HepG2 (cell line): ENCODE results near the gene GRID1. TPM values are rescaled to one million over a fixed set of nuclear protein-coding genes. Genes with fewer than 3 reads are reported as not detected.
"Not testable (repeated sequence)": the region's sequence is repeated elsewhere in the genome, so short reads cannot be mapped to it uniquely, and the experiment has no call there.

Experiments
- ATAC-seq: fragments of 200-7000 bp; cut with Tn5 transposase; 3 replicates; pipeline ENCODE4 v1.9.1; 2020; ENCODE audit warnings: mild to moderate bottlenecking, moderate library complexity
- BruUV-seq: library from RNA; stranded (reverse); fragments of 400-500 nt; replicated peaks from 2 replicates; lab custom pipeline; 2021; lab: Mats Ljungman, UMichigan
- CTCF ChIA-PET: fragments of 300-600 bp; formaldehyde crosslinking; extraction: SDS; loops from one replicate; lab custom pipeline; 2021; ENCODE audit warnings: low total read pairs, inconsistent platforms, low intra/inter-chr PET ratio; lab: Yijun Ruan, JAX
- POLR2A ChIA-PET: fragments of 350-600 bp; sonication (Branson Sonifier 250); formaldehyde crosslinking; loops from one replicate; lab custom pipeline; 2020; ENCODE audit warnings: antibody characterized with exemption, inconsistent platforms; lab: Yijun Ruan, JAX
- DNase-seq: peaks from one replicate; pipeline ENCODE4 v3.0.0-alpha.2; 2015; ENCODE audit warnings: low spot score
- FAIRE-seq: peaks from 3 replicates; lab custom pipeline; 2011; peaks lifted over from hg19 to GRCh38; lab: Jason Lieb, UNC
- H2AFZ ChIP-seq: one replicate; pipeline ENCODE4 v1.6.1; 2011; ENCODE audit warnings: low read length, inconsistent platforms
- H3K27ac ChIP-seq: fragments of 300-600 bp; 3 replicates; pipeline ENCODE4 v1.8.0; 2011; ENCODE audit warnings: mixed run types, mild to moderate bottlenecking, mixed read lengths, low read length, inconsistent platforms; ENCODE audit not compliant: insufficient read depth; ENCODE audit errors: extremely low read length
- H3K27me3 ChIP-seq, 2 experiments: fragments of 200-600 bp in 1 of 2; 2 replicates in 1 of 2; 3 replicates in 1 of 2; pipeline versions ENCODE4 v1.6.0 to v1.8.0; 2011; ENCODE audit warnings: low read length in 2 of 2, mild to moderate bottlenecking in 2 of 2, moderate library complexity in 2 of 2, inconsistent platforms in 1 of 2; ENCODE audit not compliant: insufficient read depth in 2 of 2, control insufficient read depth in 1 of 2
- H3K36me3 ChIP-seq, 2 experiments: fragments of 200-600 bp in 1 of 2; replicated peaks in 1 of 2; 2 replicates in 1 of 2; 3 replicates in 1 of 2; pipeline versions ENCODE4 v1.5.1 to v1.8.0; 2011; ENCODE audit warnings: low read length in 2 of 2, inconsistent platforms in 1 of 2; ENCODE audit not compliant: insufficient read depth in 2 of 2, control insufficient read depth in 1 of 2
- H3K4me1 ChIP-seq: 2 replicates; pipeline ENCODE4 v1.5.1; 2012; ENCODE audit warnings: low read length, inconsistent platforms; ENCODE audit not compliant: insufficient read depth
- H3K4me2 ChIP-seq: 2 replicates; pipeline ENCODE4 v1.6.0; 2011; ENCODE audit warnings: low read depth, low read length, inconsistent platforms
- H3K4me3 ChIP-seq, 3 experiments: fragments of 200-600 bp in 1 of 3; sonication (generic), shearing (Covaris generic) in 1 of 3; replicated peaks in 1 of 3; 2 replicates each; pipeline ENCODE4 v1.5.1; 2011 to 2016; ENCODE audit warnings: low read length in 3 of 3, inconsistent platforms in 2 of 3, low read depth in 2 of 3, mild to moderate bottlenecking in 2 of 3, control low read depth in 1 of 3, mixed read lengths in 1 of 3; ENCODE audit not compliant: insufficient read depth in 1 of 3
- H3K79me2 ChIP-seq: one replicate; pipeline ENCODE4 v1.6.1; 2011; ENCODE audit warnings: low read length, inconsistent platforms; ENCODE audit not compliant: insufficient read depth
- H3K9ac ChIP-seq: 2 replicates; pipeline ENCODE4 v1.6.0; 2011; ENCODE audit warnings: mild to moderate bottlenecking, low read depth, low read length, inconsistent platforms; ENCODE audit not compliant: insufficient read depth
- H3K9me3 ChIP-seq: 2 replicates; pipeline ENCODE4 v1.5.1; 2012; ENCODE audit warnings: mild to moderate bottlenecking, low read length
- H4K20me1 ChIP-seq: 2 replicates; pipeline ENCODE4 v1.6.0; 2011; ENCODE audit warnings: inconsistent platforms, mild to moderate bottlenecking, low read length, moderate library complexity; ENCODE audit not compliant: insufficient read depth
- ASH2L ChIP-seq: fragments of 300-600, 200-600 bp; sonication (generic); IDR thresholded peaks from 2 replicates; pipeline ENCODE4 v1.7.0; 2017; ENCODE audit warnings: low read depth, mild to moderate bottlenecking, moderate library complexity, mixed read lengths, low read length; ENCODE audit not compliant: insufficient read length
- ZNF766 ChIP-seq: sonication (generic); formaldehyde crosslinking; IDR thresholded peaks from 2 replicates; pipeline ENCODE4 v1.5.0; 2020; ENCODE audit warnings: missing genetic modification reagents, borderline replicate concordance
- WGBS: methylation state at CpG from one replicate; pipeline ENCODE4 v1.1.6; 2017; ENCODE audit warnings: low lambda C conversion rate; 5-methylcytosine and 5-hydroxymethylcytosine counted together
- in situ Hi-C: cut with HindIII; loops from 2 replicates; pipeline ENCODE4 v1.10.0; 2017; ENCODE audit warnings: low pct_unique_long_range_greater_than_20kb; ENCODE audit not compliant: extremely low pct_ligation_motif_present
- intact Hi-C: fragments of 100-400 bp; cut with micrococcal nuclease; formaldehyde crosslinking; loops from one replicate; pipeline ENCODE4 v1.10.0; 2022; ENCODE audit not compliant: unreplicated experiment
- polyA plus RNA-seq, 8 experiments: library from polyadenylated mRNA; depleted of rRNA in 3 of 8; stranded (reverse) in 7 of 8; unstranded in 1 of 8; fragments of >200 nt; fragmentation: Illumina TruSeq in 4 of 8; extraction: Trizol in 4 of 8; gene quantifications; 2 replicates each; pipeline versions ENCODE4 v1.2.1 to v1.2.3, GENCODE V29; 2011 to 2016; ENCODE audit warnings: low read depth in 4 of 8, missing spikeins in 1 of 8, mixed read lengths in 1 of 8; ENCODE audit not compliant: insufficient read depth in 1 of 8
- total RNA-seq, 5 experiments: library from RNA; depleted of rRNA; stranded (reverse); fragments of >200 nt; fragmentation: Illumina TruSeq; extraction: Trizol; gene quantifications; 2 replicates each; pipeline ENCODE4 v1.2.3, GENCODE V29; 2016; ENCODE audit warnings: low read depth in 1 of 5

GRID1 gene
- total and polyA plus RNA-seq, 2 of the 13 experiments (the other 11 are each of a cell fraction or from before 2014, with no cell fraction given), result 0.05 TPM; not detected in 1

DNA sequence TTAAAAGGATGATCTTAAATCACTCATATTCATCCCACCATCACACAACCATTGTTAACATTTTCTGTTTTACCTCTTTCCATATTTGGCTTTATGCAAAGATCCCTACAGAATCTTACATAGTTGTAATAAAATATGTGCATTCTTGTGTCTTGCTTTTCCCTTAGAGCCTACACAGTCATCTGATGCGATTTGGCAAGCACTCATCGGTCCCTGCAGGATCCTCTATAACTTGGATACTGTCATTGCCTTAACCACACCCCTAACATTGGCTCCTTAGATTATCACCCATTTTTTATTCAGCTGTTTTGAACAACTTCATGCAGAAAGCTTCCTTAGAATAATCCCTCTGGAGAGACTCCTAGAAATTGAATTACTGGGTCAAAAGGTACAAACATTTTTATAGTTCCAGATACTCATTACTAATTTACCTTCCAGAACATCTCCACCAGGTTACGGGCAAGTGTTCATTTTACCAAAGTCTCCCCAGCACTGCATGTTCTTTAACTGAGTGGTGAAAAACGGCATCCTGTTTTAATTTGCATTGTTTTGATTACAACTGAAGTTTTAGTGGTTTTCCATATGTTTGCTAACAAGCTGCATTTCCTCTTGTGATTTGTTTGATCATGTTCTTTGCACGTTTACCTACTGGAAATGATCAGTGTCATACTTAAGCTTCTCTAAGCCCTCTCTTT is 268.3 kb downstream of the GRID1 start:
- in situ Hi-C loops (no loop called here), intact Hi-C loops (no loop called here)
- CTCF ChIA-PET, result no interaction called here
- no TSS peak for BruUV-seq
- no peaks in the 10 kb centered on the region for H3K27me3 ChIP-seq
- no peak overlapping the region for H3K9ac ChIP-seq
- no peak for FAIRE-seq
- no peak overlapping the region for H3K4me3 ChIP-seq
- POLR2A ChIA-PET, result no interaction called here
- no peaks in the 10 kb centered on the region for H3K9me3 ChIP-seq
- no peaks in the 10 kb centered on the region for H3K36me3 ChIP-seq
- WGBS, result 7% methylated on average over 5 of the region's 5 CpGs
- no peaks in the 10 kb centered on the region for H3K79me2 ChIP-seq
- no peak for DNase-seq
- ATAC-seq, result no peak
- H4K20me1 ChIP-seq, result no peaks in the 10 kb centered on the region
- H3K27ac ChIP-seq, result no peak overlapping the region
- TF ChIP-seq ZNF766 (CRISPR knock-in tag) (no peak), ASH2L (no peak)
- H3K4me1 ChIP-seq, result no peaks in the 10 kb centered on the region
- H3K4me2 ChIP-seq, result no peak overlapping the region
- H2AFZ ChIP-seq, result no peak overlapping the region

DNA sequence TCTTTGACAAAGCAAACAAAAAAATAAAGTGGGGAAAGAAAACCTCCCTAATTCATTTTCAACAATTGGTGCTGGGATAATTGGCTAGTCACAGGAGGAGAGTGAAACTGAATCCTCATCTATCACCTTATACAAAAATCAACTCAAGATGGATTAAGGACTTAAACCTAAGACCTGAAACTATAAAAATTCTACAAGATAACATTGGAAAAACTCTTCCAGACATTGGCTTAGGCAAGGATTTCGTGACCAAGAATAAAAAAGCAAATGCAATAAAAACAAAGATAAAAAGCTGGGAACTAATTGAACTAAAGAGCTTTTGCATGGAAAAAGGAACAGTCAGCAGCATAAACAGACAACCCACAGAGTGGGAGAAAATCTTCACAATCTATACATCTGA is 271.5 kb downstream of the GRID1 start:
- DNase-seq, H3K9ac ChIP-seq, H3K4me2 ChIP-seq, intact Hi-C loops, H3K36me3 ChIP-seq, POLR2A ChIA-PET, in situ Hi-C loops, H3K4me1 ChIP-seq, H3K27me3 ChIP-seq, H3K4me3 ChIP-seq, CTCF ChIA-PET, FAIRE-seq, H3K79me2 ChIP-seq, H4K20me1 ChIP-seq, H3K27ac ChIP-seq, H2AFZ ChIP-seq, ATAC-seq, H3K9me3 ChIP-seq, BruUV-seq: not testable (repeated sequence)
- WGBS, result 0% methylated on average over 1 of the region's 1 CpG

DNA sequence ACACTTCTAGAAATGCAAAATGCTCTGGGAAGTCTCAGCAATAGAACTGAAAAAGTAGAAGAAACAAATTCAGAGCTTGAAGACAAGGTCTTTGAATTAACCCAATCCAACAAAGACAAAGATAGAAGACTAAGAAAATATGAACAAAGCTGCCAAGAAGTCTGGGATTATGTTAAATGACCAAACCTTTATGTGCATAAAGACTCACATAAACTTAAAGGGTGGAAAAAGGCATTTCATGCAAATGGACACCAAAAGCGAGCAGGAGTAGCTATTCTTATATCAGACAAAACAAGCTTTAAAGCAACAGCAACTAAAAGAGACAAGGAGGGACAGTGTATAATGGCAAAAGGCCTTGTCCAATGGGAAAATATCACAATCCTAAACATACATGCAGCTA is 274.3 kb downstream of the GRID1 start:
- BruUV-seq, ATAC-seq, H3K79me2 ChIP-seq, H3K4me3 ChIP-seq, H3K4me2 ChIP-seq, CTCF ChIA-PET, H3K9me3 ChIP-seq, DNase-seq, H4K20me1 ChIP-seq, H3K27me3 ChIP-seq, FAIRE-seq, H3K9ac ChIP-seq, POLR2A ChIA-PET, intact Hi-C loops, H3K27ac ChIP-seq, H2AFZ ChIP-seq, H3K36me3 ChIP-seq, H3K4me1 ChIP-seq, in situ Hi-C loops: not testable (repeated sequence)
- 4% methylated on average over 1 of the region's 1 CpG for WGBS
